ENCODE results near the gene C9orf72. TPM values are rescaled to one million over a fixed set of nuclear protein-coding genes. Genes with fewer than 3 reads are reported as not detected.

The C9orf72 gene
- total and polyA plus RNA-seq, 2 experiments from 2014 or later, result 11.6 to 27.8 TPM

- TF ChIP-seq ZNF462 (CRISPR knock-in tag; IDR thresholded peaks at IDR 0.05) (no peak), NANOG (IDR thresholded peaks at IDR 0.05; ENCODE audit: borderline replicate concordance) (no peak), STAT1 (IDR thresholded peaks at IDR 0.05; ENCODE audit: unreplicated experiment) (no peak)
These were observed 55.3 kb downstream of the C9orf72 start (continued) for GRCh38 chr9:27518006-27518405.

GRCh38 chr9:27514551-27514950 lies 58.7 kb downstream of the C9orf72 start:
- Mint-ChIP-seq H3K4me3 (no peak overlapping the region), H3K36me3 (ENCODE audit: low read depth) (no peaks in the 10 kb centered on the region), H3K4me1 (peaks cover 17% of the 10 kb centered on the region; the same call in 2 of the 3 replicates), H3K27ac (no peak overlapping the region), H3K27me3 (ENCODE audit: insufficient read depth, low read depth, poor library complexity) (no peaks in the 10 kb centered on the region), H3K9me3 (no peaks in the 10 kb centered on the region; the same call in 2 of the 3 replicates)
- no peaks in the 10 kb centered on the region for H3F3A ChIP-seq (replicated peaks; ENCODE audit: low read depth)
- H4K20me1 ChIP-seq (replicated peaks; ENCODE audit: insufficient read depth), result peaks cover 3% of the 10 kb centered on the region; the same call in 1 of the 2 replicates
- H3K9me2 ChIP-seq (ENCODE audit: insufficient read depth), result peaks cover 6% of the 10 kb centered on the region; the same call in 1 of the 2 replicates
- H3K79me2 ChIP-seq (replicated peaks; ENCODE audit: insufficient read depth), result peaks cover 24% of the 10 kb centered on the region
- H2AFZ ChIP-seq, result no peak overlapping the region
- H3K27ac ChIP-seq (ENCODE audit: low read depth), result no peak overlapping the region
- no peak overlapping the region for H3K4me2 ChIP-seq
- H3K4me3 ChIP-seq, result no peak overlapping the region
- H3K27me3 ChIP-seq (ENCODE audit: insufficient read depth), result no peaks in the 10 kb centered on the region
- ATAC-seq (no peak), DNase-seq (ENCODE audit: low spot score) (no peak)
- no peaks in the 10 kb centered on the region for H3K36me3 ChIP-seq (ENCODE audit: insufficient read depth)
- 0 out of 2 replicates have a peak, but pooled peaks cover 6% of the 10 kb centered on the region for H3K4me1 ChIP-seq (ENCODE audit: insufficient read depth)
- TF ChIP-seq CREB1 (CRISPR knock-in tag; IDR thresholded peaks at IDR 0.05; ENCODE audit: low read depth), result no peak
- no peak for TF ChIP-seq ZNF462 (CRISPR knock-in tag; IDR thresholded peaks at IDR 0.05)
- no peak for TF ChIP-seq STAT1 (IDR thresholded peaks at IDR 0.05; ENCODE audit: unreplicated experiment)
- TF ChIP-seq REST (IDR thresholded peaks at IDR 0.05; ENCODE audit: unreplicated experiment), result no peak
- TF ChIP-seq EZH2phosphoT487 (IDR thresholded peaks at IDR 0.05; ENCODE audit: unreplicated experiment), result no peak
